Lower leg skin (tissue), 4 donors: Measurements from ENCODE around the gene CDC7. TPM values are rescaled to one million over a fixed set of nuclear protein-coding genes. Genes with fewer than 3 reads are reported as not detected.

Source experiments
- DNase-seq, 2 donors: peaks; one replicate each; pipeline ENCODE4 v3.0.0-alpha.2; 2019; ENCODE audit warnings: low spot score in 2 of 2
- H3K4me3 ChIP-seq: fragments of 200-600 bp; sonication (generic); 2 replicates; pipeline ENCODE4 v1.5.1; 2017; ENCODE audit warnings: mild to moderate bottlenecking, low read depth; ENCODE audit not compliant: poor library complexity, severe bottlenecking
- CTCF ChIP-seq, 3 donors: fragments of 450-650 bp; IDR thresholded peaks; one replicate each; pipeline ENCODE4 v1.5.1; 2016; ENCODE audit warnings: antibody characterized with exemption in 3 of 3, mild to moderate bottlenecking in 3 of 3, moderate library complexity in 2 of 3
- POLR2A ChIP-seq, 2 donors: fragments of 450-650 bp; IDR thresholded peaks; one replicate each; pipeline ENCODE4 v1.6.1; 2016 to 2017; ENCODE audit warnings: antibody characterized with exemption in 2 of 2, mild to moderate bottlenecking in 1 of 2, moderate library complexity in 1 of 2
- WGBS, 2 donors: methylation state at CpG; one replicate each; pipeline ENCODE4 v1.1.5; 2018; 5-methylcytosine and 5-hydroxymethylcytosine counted together
- intact Hi-C: fragments of 100-400 bp; cut with DNase I; formaldehyde crosslinking; loops from one replicate; pipeline ENCODE4 v1.15.0; 2023; ENCODE audit warnings: low total_unique reads
- total RNA-seq, 4 donors: library from RNA; depleted of rRNA; stranded (reverse); fragments of >200 nt; gene quantifications; one replicate each; pipeline ENCODE4 v1.1.0, GENCODE V29; 2016

Gene CDC7
- total RNA-seq, 4 donors from 2014 or later = 0.80 to 1.1 (median 1.1) TPM

GRCh38 chr1:91569411-91570119 is 68.9 kb downstream of the CDC7 start:
- DNase-seq = peak; percentile 93 to 97
- H3K4me3 ChIP-seq = no peak overlapping the region
- TF ChIP-seq POLR2A (IDR thresholded peaks at IDR 0.05) = no peak
- TF ChIP-seq CTCF (IDR thresholded peaks at IDR 0.05) = no peak
- intact Hi-C loops = no loop called here
- WGBS, 2 donors = 6 to 18% methylated on average over 7 of the region's 7 CpGs

GRCh38 chr1:91570120-91570448 is 69.4 kb downstream of the CDC7 start:
- DNase-seq = no peak
- intact Hi-C loops = no loop called here
- H3K4me3 ChIP-seq = no peak overlapping the region
- 29 to 30% methylated on average over 2 of the region's 2 CpGs for WGBS, 2 donors
- TF ChIP-seq POLR2A (IDR thresholded peaks at IDR 0.05) (no peak), CTCF (IDR thresholded peaks at IDR 0.05) (no peak)

- WGBS, 2 donors = 58 to 61% methylated on average over 10 of the region's 10 CpGs
- no peak overlapping the region for H3K4me3 ChIP-seq
- TF ChIP-seq POLR2A (IDR thresholded peaks at IDR 0.05) (no peak), CTCF (IDR thresholded peaks at IDR 0.05) (no peak)
- intact Hi-C loops = no loop called here
- DNase-seq = no peak
Observed at GRCh38 chr1:91572044-91572443, 71.4 kb downstream of the CDC7 start.

Other genes with a start within 250 kb of the CDC7 start
- under 1 TPM in 3 of 4 donors, not detected in 1; 0.11 to 0.29 (median 0.22) TPM for gene HFM1, start 96.0 kb upstream of the CDC7 start, total RNA-seq